Measurements from ENCODE around the gene SPTBN1. TPM values are rescaled to one million over a fixed set of nuclear protein-coding genes. Genes with fewer than 3 reads are reported as not detected.
"Not testable (repeated sequence)": the region's sequence is repeated elsewhere in the genome, so short reads cannot be mapped to it uniquely, and the experiment has no call there.

SPTBN1 gene
- total RNA-seq, 2 experiments from 2014 or later: 103 to 107 TPM

DNA sequence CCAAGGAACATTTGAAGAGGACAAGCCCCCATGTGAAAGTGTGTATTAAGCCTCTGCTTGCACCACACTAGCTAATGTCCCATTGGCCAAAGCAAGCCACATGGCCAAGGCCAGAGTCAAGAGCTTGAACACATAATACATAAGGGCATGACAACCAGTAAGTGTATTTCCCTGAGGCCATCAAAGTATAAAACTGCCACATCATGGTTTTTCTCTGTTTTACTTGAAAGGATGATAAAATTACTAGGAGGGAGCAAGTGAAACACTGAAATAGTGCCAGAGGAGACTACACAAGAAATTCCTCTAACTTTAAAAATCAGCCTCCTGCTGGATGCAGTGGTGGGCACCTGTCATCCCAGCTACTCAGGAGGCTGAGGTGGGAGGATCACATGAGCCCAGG is 236.4 kb downstream of the SPTBN1 start:
- Mint-ChIP-seq H3K4me1 (ENCODE audit: low read depth) (peaks cover 4% of the 10 kb centered on the region), H3K4me3 (no peak overlapping the region), H3K27me3 (ENCODE audit: low read depth) (peaks cover 8% of the 10 kb centered on the region), H3K36me3 (ENCODE audit: low read depth) (no peaks in the 10 kb centered on the region), H3K9me3 (no peaks in the 10 kb centered on the region), H3K27ac (no peak overlapping the region)
- intact Hi-C loops (cut with micrococcal nuclease): no loop called here
- CTCF ChIA-PET: interaction anchor here (0.7 to 4.1 kb wide), 5 partner anchors 13 to 168 kb away, joined by 3 to 30 read pairs (median 3); no protein-coding TSS in a partner anchor
- no peak for DNase-seq

DNA sequence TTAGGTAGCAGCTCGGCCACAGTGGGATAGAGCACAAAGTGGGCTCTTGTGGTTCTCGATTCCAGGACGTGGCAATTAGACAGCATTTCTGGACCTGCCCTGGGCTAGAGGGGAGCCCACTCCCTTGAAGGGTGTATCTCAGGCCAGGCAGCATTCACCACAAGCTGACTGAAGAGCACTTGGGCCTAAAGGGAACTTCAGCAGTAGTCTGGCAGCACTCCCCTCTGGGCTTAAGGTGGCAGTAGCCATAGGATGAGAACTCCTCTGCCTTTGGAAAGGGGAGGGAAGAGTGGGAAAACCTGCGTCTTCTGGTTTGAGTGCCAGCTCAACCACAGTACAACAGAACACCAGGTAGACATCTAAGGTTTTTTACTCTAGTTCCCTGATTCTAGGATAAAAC is 239.3 kb downstream of the SPTBN1 start:
- DNase-seq: no peak
- H3K36me3 Mint-ChIP-seq (ENCODE audit: low read depth): no peaks in the 10 kb centered on the region
- CTCF ChIA-PET: interaction anchor here (1.0 to 2.3 kb wide), 5 partner anchors 9 to 174 kb away, joined by 3 to 7 read pairs (median 4); no protein-coding TSS in a partner anchor
- peaks cover 2% of the 10 kb centered on the region for H3K27me3 Mint-ChIP-seq (ENCODE audit: low read depth)
- H3K27ac Mint-ChIP-seq: no peak overlapping the region
- no peak overlapping the region for H3K4me3 Mint-ChIP-seq
- intact Hi-C loops (cut with micrococcal nuclease): no loop called here
- H3K4me1 Mint-ChIP-seq (ENCODE audit: low read depth): peaks cover 1% of the 10 kb centered on the region
- H3K9me3 Mint-ChIP-seq: no peaks in the 10 kb centered on the region

DNA sequence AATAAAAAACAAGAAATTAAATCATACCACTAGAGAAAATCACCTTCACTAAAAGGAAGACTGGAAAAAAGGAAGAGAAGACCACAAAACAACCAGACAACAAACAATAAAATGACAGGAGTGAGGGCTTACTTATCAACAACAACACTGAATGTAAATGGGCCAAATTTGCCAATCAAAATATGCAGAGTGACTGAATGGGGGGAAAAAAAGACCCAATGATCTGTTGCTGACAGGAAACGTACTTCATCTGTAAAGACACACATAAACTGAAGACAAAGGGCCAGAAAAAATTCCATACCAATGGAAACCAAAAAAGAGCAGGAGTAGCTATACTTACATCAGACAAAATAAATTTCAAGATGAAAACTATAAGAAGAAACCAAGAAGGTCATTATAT is 241.8 kb downstream of the SPTBN1 start:
- Mint-ChIP-seq H3K27me3 (ENCODE audit: low read depth) (peaks cover 4% of the 10 kb centered on the region), H3K9me3 (no peaks in the 10 kb centered on the region), H3K4me1 (ENCODE audit: low read depth) (peaks cover 8% of the 10 kb centered on the region), H3K27ac (no peak overlapping the region), H3K36me3 (ENCODE audit: low read depth) (no peaks in the 10 kb centered on the region), H3K4me3 (no peak overlapping the region)
- no peak for DNase-seq
- CTCF ChIA-PET: no interaction called here
- intact Hi-C loops (cut with micrococcal nuclease): no loop called here

DNA sequence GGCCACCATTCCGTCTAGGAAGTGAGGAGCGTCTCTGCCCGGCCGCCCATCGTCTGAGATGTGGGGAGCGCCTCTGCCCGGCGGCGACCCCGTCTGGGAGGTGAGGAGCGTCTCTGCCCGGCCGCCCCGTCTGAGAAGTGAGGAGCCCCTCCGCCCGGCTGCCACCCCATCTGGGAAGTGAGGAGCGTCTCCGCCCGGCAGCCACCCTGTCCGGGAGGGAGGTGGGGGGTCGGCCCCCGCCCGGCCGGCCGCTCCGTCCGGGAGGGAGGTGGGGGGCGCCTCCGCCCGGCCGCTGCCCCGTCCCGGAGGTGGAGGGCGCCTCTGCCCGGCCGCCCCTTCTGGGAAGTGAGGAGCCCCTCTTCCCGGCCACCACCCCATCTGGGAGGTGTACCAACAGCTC is 242.8 kb downstream of the SPTBN1 start:
- intact Hi-C loops (cut with micrococcal nuclease); H3K4me1 Mint-ChIP-seq (ENCODE audit: low read depth); H3K36me3 Mint-ChIP-seq (ENCODE audit: low read depth); DNase-seq; H3K27me3 Mint-ChIP-seq (ENCODE audit: low read depth); H3K4me3 Mint-ChIP-seq; CTCF ChIA-PET; H3K9me3 Mint-ChIP-seq; H3K27ac Mint-ChIP-seq: not testable (repeated sequence)

DNA sequence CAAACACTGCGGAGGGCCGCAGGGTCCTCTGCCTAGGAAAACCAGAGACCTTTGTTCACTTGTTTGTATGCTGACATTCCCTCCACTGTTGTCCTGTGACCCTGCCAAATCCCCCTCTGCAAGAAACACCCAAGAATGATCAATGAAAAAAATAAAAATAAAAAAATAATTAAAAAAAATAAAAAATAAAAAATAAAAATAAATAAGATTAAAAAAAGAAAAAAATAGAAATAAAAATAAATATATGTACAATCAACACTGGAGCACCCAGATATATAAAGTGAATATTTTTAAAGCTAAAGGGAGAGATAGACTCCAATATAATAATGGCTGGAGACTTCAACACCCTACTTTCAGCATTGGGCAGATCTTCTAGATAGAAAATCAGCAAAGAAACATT is 243.5 kb downstream of the SPTBN1 start:
- H3K4me3 Mint-ChIP-seq: no peak overlapping the region
- no peaks in the 10 kb centered on the region for H3K9me3 Mint-ChIP-seq
- CTCF ChIA-PET: interaction anchor here (1.2 kb wide), 1 partner anchor 10 kb away, joined by 3 read pairs; no protein-coding TSS in a partner anchor
- DNase-seq: no peak
- peaks cover 4% of the 10 kb centered on the region for H3K27me3 Mint-ChIP-seq (ENCODE audit: low read depth)
- peaks cover 8% of the 10 kb centered on the region for H3K4me1 Mint-ChIP-seq (ENCODE audit: low read depth)
- H3K27ac Mint-ChIP-seq: no peak overlapping the region
- H3K36me3 Mint-ChIP-seq (ENCODE audit: low read depth): no peaks in the 10 kb centered on the region
- intact Hi-C loops (cut with micrococcal nuclease): loop anchor here (5.0 kb wide), 3 partner anchors 313 to 492 kb away; a partner anchor contains a TSS

DNA sequence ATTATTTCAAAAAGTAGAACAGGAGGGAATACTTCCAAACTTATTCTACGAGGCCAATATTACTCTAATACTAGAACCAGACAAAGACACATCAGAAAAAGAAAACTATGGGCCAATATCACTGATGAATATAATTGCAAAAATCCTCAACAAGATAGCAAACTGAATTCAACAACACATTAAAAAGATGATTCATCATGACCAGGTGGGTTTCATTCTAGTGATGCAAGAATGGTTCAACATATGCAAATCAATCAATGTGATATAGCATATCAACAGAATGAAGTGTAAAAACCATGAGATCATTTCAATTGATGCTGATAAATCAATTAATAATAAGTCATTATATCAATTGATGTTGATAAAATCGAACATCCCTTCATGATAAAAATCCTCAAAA is 244.9 kb downstream of the SPTBN1 start:
- no peak for DNase-seq
- CTCF ChIA-PET: interaction anchor here (1.0 kb wide), 2 partner anchors 35 to 36 kb away, joined by 3 to 4 read pairs; no protein-coding TSS in a partner anchor
- Mint-ChIP-seq H3K36me3 (ENCODE audit: low read depth) (no peaks in the 10 kb centered on the region), H3K27me3 (ENCODE audit: low read depth) (peaks cover 4% of the 10 kb centered on the region), H3K9me3 (no peaks in the 10 kb centered on the region), H3K4me3 (no peak overlapping the region), H3K27ac (peak overlapping the region; percentile 25), H3K4me1 (ENCODE audit: low read depth) (peaks cover 8% of the 10 kb centered on the region)
- intact Hi-C loops (cut with micrococcal nuclease): loop anchor here (5.0 kb wide), 3 partner anchors 311 to 494 kb away; a partner anchor contains a TSS

DNA sequence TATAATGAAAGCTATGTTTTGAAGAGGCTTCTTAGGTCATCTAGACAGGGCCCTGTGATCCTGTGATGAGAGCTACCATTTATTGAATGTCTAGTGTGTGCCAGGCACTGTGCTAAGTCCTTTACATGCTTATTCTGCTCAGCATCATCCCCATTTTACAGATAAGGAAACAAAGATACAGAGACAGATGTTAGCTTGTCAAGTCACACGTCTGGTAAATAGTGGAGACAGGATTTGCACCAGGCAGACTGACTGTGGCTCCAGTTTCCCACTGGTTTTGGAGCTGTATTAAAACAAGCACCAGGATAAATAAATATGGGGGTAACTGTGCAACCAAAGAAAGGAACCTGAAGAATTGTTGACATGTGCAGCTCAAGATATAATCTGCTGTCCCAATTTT is 248.1 kb downstream of the SPTBN1 start:
- no peak overlapping the region for H3K27ac Mint-ChIP-seq
- intact Hi-C loops (cut with micrococcal nuclease): loop anchor here (1.0 to 5.0 kb wide), 9 partner anchors 31 to 597 kb away; partner anchors contain the start of gene ACYP2
- peaks cover 9% of the 10 kb centered on the region for H3K4me1 Mint-ChIP-seq (ENCODE audit: low read depth)
- no peak overlapping the region for H3K4me3 Mint-ChIP-seq
- H3K27me3 Mint-ChIP-seq (ENCODE audit: low read depth): peaks cover 12% of the 10 kb centered on the region
- H3K36me3 Mint-ChIP-seq (ENCODE audit: low read depth): no peaks in the 10 kb centered on the region
- DNase-seq: no peak
- no peaks in the 10 kb centered on the region for H3K9me3 Mint-ChIP-seq
- CTCF ChIA-PET: interaction anchor here (0.5 to 7.0 kb wide), 35 partner anchors 8 to 597 kb away, joined by 3 to 131 read pairs (median 5); no protein-coding TSS in a partner anchor

DNA sequence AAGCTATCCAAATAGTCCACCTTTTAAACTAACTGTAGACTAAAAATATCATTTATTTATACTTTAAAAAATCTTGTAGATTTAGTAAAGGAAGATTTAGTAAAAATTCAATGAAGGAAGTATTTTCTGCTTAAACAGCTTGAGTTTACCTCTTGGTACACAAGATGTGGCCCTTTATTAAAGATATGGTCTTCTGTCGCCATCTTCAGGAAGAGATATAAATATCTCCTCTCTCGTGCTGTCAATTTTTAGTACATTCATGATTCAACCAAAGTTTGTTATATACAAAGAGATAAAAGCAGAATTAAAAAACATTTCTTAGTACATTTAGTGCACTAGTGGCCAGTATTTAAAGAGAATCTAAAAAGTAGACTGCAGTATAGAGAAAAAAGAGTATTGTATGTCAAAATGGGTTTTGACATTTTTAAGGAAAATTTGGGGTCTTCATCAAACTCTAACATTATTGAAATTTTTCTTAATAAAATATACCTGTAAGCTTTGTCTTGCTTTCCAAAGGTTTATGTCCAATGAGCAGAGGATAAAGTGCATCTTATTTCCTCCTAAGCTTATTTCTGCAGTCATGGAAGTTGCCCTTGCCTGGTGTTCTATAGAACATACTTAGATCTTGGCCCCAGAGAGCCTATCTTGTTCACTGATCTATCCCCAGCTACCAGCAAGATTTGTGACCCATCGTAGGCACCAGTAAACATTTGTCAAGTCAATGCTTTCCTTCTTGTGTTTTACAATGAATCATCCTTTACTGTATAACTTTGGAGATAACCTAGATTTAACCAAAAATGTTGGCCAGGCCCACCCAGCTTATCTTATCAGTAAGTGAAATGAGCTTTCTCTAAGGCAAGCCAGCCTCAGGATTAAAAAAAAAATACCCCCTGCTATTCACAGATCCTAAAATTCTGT is 248.8 kb downstream of the SPTBN1 start:
- intact Hi-C loops (cut with micrococcal nuclease): loop anchor here (1.0 to 5.0 kb wide), 9 partner anchors 32 to 598 kb away; partner anchors contain the start of gene ACYP2
- Mint-ChIP-seq H3K4me1 (ENCODE audit: low read depth) (peaks cover 12% of the 10 kb centered on the region), H3K4me3 (no peak overlapping the region), H3K27me3 (ENCODE audit: low read depth) (peaks cover 14% of the 10 kb centered on the region), H3K36me3 (ENCODE audit: low read depth) (no peaks in the 10 kb centered on the region), H3K27ac (no peak overlapping the region), H3K9me3 (no peaks in the 10 kb centered on the region)
- DNase-seq: no peak
- CTCF ChIA-PET: interaction anchor here (0.5 to 7.0 kb wide), 45 partner anchors 9 to 1302 kb away, joined by 3 to 131 read pairs (median 4); no protein-coding TSS in a partner anchor

DNA sequence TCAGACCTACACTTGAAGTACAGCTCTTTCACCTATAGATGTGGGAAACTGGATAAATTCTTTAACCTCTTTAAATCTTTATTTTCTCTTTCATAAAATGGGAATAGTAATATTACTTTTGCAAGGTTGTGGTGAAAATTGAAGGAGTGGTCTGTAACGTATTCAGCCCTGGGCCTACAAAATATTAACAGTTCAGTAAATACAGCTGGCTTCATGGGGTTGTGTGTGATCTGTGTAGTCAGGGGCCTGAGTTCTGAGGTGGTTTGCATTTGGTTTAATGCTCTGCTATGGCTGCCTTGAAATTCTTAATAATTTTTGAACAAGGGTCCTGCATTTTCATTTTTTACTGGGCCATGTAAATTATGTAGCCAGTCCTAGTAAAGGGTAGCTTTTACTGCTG is 250.5 kb downstream of the SPTBN1 start:
- Mint-ChIP-seq H3K36me3 (ENCODE audit: low read depth) (no peaks in the 10 kb centered on the region), H3K9me3 (no peaks in the 10 kb centered on the region), H3K4me3 (no peak overlapping the region), H3K4me1 (ENCODE audit: low read depth) (peaks cover 8% of the 10 kb centered on the region), H3K27me3 (ENCODE audit: low read depth) (peaks cover 15% of the 10 kb centered on the region), H3K27ac (no peak overlapping the region)
- intact Hi-C loops (cut with micrococcal nuclease): no loop called here
- no peak for DNase-seq
- CTCF ChIA-PET: interaction anchor here (1.5 to 7.0 kb wide), 7 partner anchors 14 to 184 kb away, joined by 3 to 131 read pairs (median 15); partner anchors contain the start of gene EML6

DNA sequence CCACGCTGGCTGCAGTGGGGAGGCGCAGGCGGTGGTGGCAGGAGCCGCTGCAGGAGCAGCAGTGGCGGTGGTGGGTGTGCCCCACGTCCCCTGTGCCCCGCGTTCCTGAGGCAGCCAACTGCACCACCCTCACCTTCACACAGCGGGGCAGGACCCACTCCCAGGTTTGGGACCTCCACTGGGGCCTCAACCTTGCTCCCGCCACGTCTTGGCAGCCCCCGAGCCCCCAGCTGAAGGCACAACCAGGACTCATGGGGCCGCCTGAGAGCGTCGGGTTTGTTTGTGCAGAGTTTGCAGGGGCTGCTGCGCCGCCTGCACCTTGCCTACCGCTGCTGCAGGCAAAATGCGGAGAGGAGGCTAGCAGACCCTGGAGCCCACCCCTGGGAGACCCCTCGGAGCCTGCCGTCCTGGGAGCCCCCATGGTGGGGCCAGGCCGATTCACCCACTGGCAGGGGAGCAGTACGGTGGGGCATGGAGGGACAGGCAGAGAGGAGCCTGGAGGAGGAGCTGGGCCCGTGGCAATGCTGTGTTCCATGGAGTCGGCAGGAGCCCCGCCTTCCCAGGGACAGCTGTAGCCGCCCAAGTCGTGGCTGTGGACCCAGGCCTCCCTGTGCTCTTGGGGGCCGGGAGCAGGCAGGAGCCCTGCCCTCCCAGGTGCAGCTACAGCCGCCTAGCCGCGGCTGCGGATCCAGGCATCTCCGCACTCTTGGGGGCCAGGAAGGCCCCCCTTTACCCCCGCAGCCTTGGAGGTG is 252.6 kb downstream of the SPTBN1 start:
- Mint-ChIP-seq H3K27me3 (ENCODE audit: low read depth) (peaks cover 17% of the 10 kb centered on the region), H3K36me3 (ENCODE audit: low read depth) (no peaks in the 10 kb centered on the region), H3K4me3 (peak overlapping the region; percentile 61), H3K27ac (no peak overlapping the region), H3K4me1 (ENCODE audit: low read depth) (peaks cover 8% of the 10 kb centered on the region), H3K9me3 (no peaks in the 10 kb centered on the region)
- DNase-seq: no peak
- intact Hi-C loops (cut with micrococcal nuclease): loop anchor here (1.0 kb wide), 2 partner anchors 15 to 130 kb away; partner anchors contain the start of gene EML6
- CTCF ChIA-PET: interaction anchor here (0.7 to 7.0 kb wide), 7 partner anchors 13 to 206 kb away, joined by 3 to 131 read pairs (median 5); partner anchors contain the start of gene EML6

DNA sequence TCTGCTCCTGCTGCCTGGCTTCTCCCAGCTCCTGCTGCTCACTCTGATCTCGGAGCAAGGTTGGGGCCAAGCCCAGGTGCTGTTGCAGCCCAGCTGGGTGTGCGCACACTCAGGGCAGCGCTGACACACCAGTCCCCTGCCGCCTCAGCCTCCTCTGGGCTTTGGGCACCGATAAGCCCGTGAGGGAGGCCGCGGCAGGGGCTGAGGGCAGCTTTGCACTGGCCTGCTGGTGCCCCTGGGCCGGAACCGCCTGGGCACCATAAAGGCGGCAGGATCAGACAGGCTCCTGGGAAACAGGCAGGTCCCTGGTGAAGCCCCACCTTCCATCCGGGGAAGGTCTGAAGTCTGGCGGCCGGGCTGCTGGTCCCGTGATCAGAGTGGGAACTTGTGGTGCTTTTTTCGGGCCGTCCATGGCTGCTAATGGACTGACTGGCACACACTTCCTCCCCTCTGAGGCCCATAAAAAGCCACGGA is 253.2 kb downstream of the SPTBN1 start:
- Mint-ChIP-seq H3K36me3 (ENCODE audit: low read depth) (no peaks in the 10 kb centered on the region), H3K27me3 (ENCODE audit: low read depth) (peaks cover 18% of the 10 kb centered on the region), H3K9me3 (no peaks in the 10 kb centered on the region), H3K27ac (no peak overlapping the region), H3K4me3 (peak overlapping the region; percentile 61), H3K4me1 (ENCODE audit: low read depth) (peaks cover 8% of the 10 kb centered on the region)
- CTCF ChIA-PET: interaction anchor here (0.7 to 7.0 kb wide), 9 partner anchors 10 to 476 kb away, joined by 3 to 131 read pairs (median 3); no protein-coding TSS in a partner anchor
- no peak for DNase-seq
- intact Hi-C loops (cut with micrococcal nuclease): loop anchor here (1.0 kb wide), 2 partner anchors 14 to 129 kb away; partner anchors contain the start of gene EML6
